Omental fat pad (tissue), 4 donors: ENCODE results near the gene SNX2. TPM values are rescaled to one million over a fixed set of nuclear protein-coding genes. Genes with fewer than 3 reads are reported as not detected.
A peak's percentile ranks its signal among the peaks of the same experiment; 100 is the strongest.

ENCODE experiments used
- ATAC-seq: fragments of 150-250 bp; one replicate; pipeline ENCODE4 v1.9.1; 2016; ENCODE audit warnings: mild to moderate bottlenecking, moderate library complexity; ENCODE audit not compliant: low FRiP score
- DNase-seq: peaks from one replicate; pipeline ENCODE4 v3.0.0-alpha.2; 2019; ENCODE audit warnings: low spot score
- CTCF ChIP-seq, 3 donors: fragments of 450-650 bp; IDR thresholded peaks; one replicate each; pipeline ENCODE4 v1.5.1; 2016 to 2017; ENCODE audit warnings: antibody characterized with exemption in 3 of 3, mild to moderate bottlenecking in 3 of 3, moderate library complexity in 2 of 3
- total RNA-seq, 4 donors: library from RNA; depleted of rRNA; stranded (reverse); fragments of >200 nt; gene quantifications; one replicate each; pipeline ENCODE4 v1.1.0, GENCODE V29; 2016

Gene SNX2
- total RNA-seq, 4 donors from 2014 or later, result 53.8 to 84.8 (median 75.1) TPM

DNA sequence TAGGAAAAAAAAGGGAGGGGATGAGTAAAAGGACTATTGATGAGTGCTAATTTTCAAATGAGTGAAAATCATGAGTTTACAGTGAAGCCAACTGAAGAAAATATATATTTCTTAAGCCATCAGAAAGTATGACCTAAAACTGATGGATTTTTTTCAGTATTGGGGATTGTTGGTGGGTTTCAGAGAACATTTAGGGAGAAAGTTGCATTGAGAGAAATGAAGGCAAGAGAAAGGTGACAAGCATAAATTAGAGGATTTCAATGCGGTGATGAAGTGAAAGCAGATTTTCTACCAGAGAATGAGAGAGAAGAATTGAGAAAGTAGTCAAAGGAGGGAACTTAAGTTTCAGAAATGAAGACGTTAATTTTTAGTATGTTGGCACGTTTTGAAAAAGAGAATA lies 62.1 kb downstream of the SNX2 start:
- TF ChIP-seq CTCF (IDR thresholded peaks at IDR 0.05), result no peak
- DNase-seq, result no peak
- no peak for ATAC-seq

GRCh38 chr5:122839731-122840130 lies 64.9 kb downstream of the SNX2 start:
- ATAC-seq (no peak), DNase-seq (no peak)
- TF ChIP-seq CTCF (IDR thresholded peaks at IDR 0.05), result no peak

DNA sequence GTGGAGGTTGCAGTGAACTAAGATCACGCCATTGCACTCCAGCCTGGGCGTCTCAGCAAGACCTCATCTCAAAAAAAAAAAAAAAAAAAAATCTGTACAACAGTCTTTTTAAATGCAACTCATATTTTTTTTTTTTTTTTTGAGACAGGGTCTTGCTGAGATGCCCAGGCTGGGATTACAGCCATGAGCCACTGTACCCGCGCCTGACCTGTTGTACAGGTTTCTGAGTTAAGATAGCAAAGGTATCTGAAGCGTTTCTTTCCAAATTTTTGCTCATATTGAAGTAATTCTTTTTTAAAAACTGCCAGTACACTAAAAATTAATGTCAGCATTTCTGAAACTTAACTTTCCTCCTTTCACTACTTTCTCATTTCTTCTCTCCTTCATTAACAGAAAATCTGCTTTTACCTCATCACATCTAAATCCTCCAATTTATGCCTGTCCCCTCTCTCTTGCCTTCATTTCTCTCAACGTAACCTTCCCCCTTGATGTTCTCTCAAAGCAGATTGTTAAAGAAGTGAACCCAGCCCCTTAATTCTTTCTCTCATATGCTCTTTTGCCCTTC lies 67.2 kb downstream of the SNX2 start:
- no peak for TF ChIP-seq CTCF (IDR thresholded peaks at IDR 0.05)
- no peak for DNase-seq

DNA sequence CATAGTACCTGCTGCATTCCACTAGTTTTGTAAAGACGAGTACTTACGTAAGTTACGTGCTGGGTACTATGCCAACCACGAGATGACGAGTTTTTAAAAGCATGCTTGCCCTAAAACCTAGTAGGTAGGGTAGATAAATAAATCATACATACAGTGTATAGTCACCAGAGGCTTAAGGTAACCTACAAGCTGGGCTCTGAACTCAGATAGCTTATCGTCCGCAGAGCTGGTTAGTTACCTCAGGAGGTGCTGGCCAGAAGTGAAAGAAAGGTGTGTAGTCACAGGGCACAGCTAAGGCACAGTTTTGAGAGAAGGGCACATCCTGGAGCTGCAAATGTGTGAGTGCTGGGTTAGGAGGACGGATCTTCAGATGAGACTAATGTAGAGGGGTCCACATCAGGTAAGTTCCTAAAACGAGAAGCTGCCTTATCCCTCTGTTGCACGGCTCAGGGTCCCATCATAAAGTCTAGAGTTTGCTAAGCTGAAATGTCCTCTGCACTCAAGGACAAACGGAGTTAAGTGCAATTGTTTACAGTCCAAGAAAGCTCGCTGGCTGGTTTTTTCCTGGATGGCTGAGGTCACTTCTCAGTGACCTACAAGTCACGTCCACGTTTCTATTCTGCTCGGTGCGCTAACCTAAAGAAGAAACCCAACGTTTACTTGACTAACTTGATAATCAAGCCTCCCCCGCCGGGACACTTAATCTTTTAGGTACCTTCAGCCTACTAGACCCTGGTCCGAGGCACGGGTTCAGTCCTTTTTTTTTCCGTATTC lies 69.4 kb downstream of the SNX2 start:
- ATAC-seq (no peak), DNase-seq (no peak)
- TF ChIP-seq CTCF (IDR thresholded peaks at IDR 0.05), result no peak

More for the DNA sequence above, 67.2 kb downstream of the SNX2 start:
- no peak for ATAC-seq

DNA sequence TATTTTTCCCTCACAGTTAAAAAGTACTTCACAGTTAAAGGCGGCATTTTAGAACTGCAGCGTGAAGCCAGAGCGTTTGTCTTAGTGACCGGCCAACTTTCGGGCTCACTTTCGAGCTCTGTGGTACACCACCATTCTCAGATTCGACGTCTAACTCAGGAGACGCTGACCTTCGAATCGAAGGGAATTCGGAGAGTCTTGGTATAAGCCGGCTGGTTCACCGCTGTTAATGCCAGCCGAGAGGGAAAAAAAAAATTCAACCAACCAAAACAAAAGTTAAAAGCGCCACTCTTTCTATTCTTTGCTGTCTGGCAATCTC lies 70.0 kb downstream of the SNX2 start:
- no peak for DNase-seq
- ATAC-seq, result peak; percentile 5
- no peak for TF ChIP-seq CTCF (IDR thresholded peaks at IDR 0.05)

- DNase-seq, result peak; percentile 35
- peak; percentile 87 for ATAC-seq
- no peak for TF ChIP-seq CTCF (IDR thresholded peaks at IDR 0.05)
Observed at GRCh38 chr5:122845229-122846050, 70.6 kb downstream of the SNX2 start, which contains the start of gene SNX24. Gene SNX24 (plus strand): TSS chr5:122845613. CDS start chr5:122845634, 21 bp downstream.
